Skin of body (tissue), 2 donors: ENCODE measurements around the gene SPATA13. TPM values are rescaled to one million over a fixed set of nuclear protein-coding genes. Genes with fewer than 3 reads are reported as not detected.
A peak's percentile ranks its signal among the peaks of the same experiment; 100 is the strongest.

Experiments used
- DNase-seq: peaks from one replicate; lab custom pipeline; 2025; lab: John Stamatoyannopoulos, UW
- total RNA-seq: library from RNA; depleted of rRNA; stranded (reverse); fragments of >200 nt; gene quantifications from one replicate; pipeline ENCODE4 v1.2.3, GENCODE V29; 2014

The SPATA13 gene
- total RNA-seq, 1 donor from 2014 or later: 7.1 TPM

GRCh38 chr13:24250376-24251057, 90.0 kb downstream of the SPATA13 start:
- DNase-seq: no peak

- no peak for DNase-seq
These were observed 91.0 kb downstream of the SPATA13 start for GRCh38 chr13:24251525-24251924.

GRCh38 chr13:24252136-24252535, 91.6 kb downstream of the SPATA13 start:
- DNase-seq: no peak

GRCh38 chr13:24253520-24254145, 93.1 kb downstream of the SPATA13 start:
- DNase-seq: no peak

DNA sequence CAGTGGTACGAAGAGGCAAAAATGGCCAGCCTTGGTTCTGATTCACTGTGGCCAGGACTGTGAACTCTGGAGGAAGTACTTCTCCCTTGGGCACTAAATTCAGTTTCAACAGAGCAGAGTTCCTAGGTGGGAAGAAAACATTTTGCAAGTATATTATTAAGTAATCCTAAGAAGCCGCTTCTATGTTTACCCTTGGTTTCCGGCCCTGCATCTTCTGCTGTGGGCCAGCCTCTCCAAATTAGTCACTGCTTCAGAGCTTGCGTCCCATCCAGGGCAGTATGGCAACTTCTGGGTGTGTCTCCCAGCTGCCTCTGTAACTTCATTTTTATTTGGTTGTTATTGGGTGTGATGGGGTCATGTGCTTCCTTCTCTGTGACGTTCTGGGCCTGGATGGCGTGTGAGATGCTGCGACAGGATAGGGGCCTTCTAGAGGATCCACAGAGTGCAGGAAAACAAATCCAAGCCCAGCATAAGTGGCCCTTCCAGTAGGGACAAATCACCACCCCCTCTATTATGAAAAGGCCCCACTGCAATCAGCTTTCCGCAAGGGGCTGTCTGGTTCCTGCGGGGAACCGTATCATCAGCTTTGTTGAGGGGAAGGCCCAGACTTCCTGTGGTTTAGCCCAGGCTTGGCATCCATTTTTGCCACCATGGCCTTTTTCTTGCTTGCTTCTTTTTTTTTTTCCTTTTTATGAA, 93.8 kb downstream of the SPATA13 start:
- no peak for DNase-seq

DNA sequence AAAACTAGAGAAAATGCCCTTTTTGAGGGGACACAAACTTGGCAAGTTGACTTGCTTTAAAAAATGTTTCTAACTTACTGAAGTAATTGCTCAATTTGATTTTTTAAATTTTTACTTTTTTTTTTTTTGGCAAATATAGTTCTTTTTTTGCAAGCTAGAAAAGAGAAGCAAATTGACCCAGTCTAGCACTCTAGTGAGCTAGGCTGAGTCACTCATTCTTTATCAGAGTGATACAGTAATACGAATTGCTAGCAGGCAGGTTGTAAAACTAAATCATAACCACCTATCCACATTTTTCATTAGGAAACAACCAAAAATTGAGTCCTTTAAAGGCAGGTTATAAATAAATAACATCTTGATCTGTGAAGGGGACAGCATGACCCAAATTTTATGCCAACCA, 97.0 kb downstream of the SPATA13 start:
- no peak for DNase-seq

- DNase-seq: no peak
These were observed 101.0 kb downstream of the SPATA13 start for GRCh38 chr13:24261566-24261965.

DNA sequence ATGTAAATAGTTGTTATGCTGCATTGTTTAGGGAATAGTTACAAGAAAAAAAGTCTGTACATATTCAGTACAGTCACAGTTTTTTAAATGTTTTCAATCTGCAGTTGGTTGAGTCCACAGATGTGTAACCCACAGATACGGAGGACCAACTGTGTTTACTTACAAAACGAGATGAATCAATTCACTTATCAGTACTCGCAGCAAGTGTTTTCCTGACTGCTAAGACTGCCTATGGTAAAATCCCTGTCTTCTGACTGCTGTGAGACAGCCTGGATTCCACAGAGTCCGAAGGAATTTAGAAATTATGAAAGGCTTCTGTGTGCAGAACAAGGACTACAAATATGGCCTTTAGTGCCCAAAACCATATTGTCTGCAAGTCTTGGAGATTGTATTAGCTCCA, 103.1 kb downstream of the SPATA13 start:
- no peak for DNase-seq

- no peak for DNase-seq
These were observed 104.5 kb downstream of the SPATA13 start for GRCh38 chr13:24264976-24265375.

GRCh38 chr13:24265453-24265852, 104.9 kb downstream of the SPATA13 start:
- DNase-seq: no peak

- no peak for DNase-seq
These were observed 106.8 kb downstream of the SPATA13 start for GRCh38 chr13:24267274-24267673.

- no peak for DNase-seq
These were observed 107.3 kb downstream of the SPATA13 start for GRCh38 chr13:24267801-24268200.

DNA sequence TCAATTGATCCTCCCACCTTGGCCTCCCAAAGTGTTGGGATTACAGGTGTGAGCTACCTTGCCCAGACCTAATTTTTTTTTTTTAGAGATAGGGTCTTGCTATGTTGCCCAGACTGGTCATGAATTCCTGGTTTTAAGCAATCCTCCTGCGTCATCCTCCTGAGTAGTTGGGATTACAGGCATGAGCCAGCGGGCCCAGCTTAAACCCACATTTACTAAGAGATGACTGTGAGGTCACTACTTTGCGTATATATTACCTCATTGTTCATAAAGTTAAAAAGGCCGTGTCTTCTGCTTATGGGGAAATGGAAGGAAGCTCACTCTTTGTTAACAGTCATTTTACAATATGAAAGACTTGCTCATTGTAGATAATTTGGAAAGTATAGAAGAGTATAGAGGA, 109.3 kb downstream of the SPATA13 start:
- DNase-seq: no peak

GRCh38 chr13:24270639-24271141, 110.2 kb downstream of the SPATA13 start:
- DNase-seq: peak; percentile 36

GRCh38 chr13:24271231-24271600, 110.7 kb downstream of the SPATA13 start:
- peak; percentile 36 for DNase-seq

- peak; percentile 28 for DNase-seq
These were observed 111.3 kb downstream of the SPATA13 start for GRCh38 chr13:24271601-24272451.

DNA sequence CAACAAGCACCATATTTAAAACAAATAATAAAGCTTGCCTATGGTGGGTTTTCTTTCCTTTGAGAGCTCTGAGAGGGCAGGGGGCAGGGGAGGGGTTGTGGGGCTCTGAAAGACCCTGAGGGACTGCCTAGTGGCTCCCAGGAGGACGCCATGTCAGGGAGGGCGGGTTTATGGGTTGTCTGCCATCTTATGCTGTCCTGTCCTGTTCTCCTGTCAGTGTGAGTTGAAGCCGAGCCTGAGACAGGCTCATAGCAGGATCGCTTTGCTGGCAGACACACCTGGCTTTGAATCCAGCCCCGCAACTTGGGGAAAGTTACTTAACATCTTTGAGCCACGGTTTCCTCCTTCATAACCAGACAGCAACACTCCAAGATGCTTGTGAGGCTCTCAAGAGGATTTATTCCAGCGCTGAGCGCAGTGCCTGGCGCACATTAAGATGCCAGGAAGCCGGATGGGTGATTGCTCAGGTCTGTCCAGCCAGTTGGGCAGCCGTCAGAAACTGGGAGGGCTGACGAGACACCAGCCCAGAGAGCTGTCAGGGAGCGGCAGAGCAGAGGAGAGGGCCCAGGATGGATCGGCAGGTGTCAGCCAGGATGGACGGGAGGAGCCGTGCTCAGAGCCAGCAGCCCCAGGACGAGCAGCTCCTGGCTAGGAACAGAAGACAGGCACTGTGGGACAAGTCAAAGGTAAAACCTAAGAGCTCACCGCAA, 112.1 kb downstream of the SPATA13 start:
- DNase-seq: no peak

- DNase-seq: no peak
These were observed 113.4 kb downstream of the SPATA13 start for GRCh38 chr13:24273926-24274325.

DNA sequence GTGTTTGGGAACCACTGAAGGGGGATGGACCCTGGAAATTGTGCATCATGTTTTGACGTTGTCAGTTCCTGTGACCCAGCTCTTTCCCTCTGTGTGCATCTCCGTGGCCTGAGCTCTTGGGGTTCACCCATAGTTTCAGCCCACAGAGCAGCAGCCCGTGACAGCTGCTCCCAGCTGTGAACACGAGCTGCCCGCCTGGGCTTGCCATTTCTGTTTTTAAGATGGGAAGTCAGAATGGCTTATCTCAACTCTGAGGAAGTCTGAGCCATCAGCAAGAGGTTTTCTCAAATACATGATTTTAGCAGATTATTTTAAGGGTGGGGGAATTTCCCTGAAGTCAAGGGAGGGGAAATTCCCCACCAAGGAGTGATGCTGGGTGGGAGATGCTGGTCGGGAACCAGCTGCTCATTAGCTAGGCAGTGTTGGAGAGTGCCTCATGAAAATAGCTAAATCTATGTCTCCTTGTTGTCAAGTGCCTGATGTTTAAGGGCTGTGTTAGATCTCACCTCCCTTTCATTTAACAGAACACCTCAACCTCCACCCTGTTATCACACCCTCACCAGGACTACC, 114.0 kb downstream of the SPATA13 start:
- no peak for DNase-seq

- no peak for DNase-seq
These were observed 114.5 kb downstream of the SPATA13 start for GRCh38 chr13:24275041-24275440.

- no peak for DNase-seq
These were observed 115.8 kb downstream of the SPATA13 start for GRCh38 chr13:24276306-24276705.
